Trophoblast cell (in vitro differentiated cells and primary cell): ENCODE measurements around the gene C11orf16. TPM values are rescaled to one million over a fixed set of nuclear protein-coding genes. Genes with fewer than 3 reads are reported as not detected.
A peak's percentile ranks its signal among the peaks of the same experiment; 100 is the strongest.
"Not testable (repeated sequence)": the region's sequence is repeated elsewhere in the genome, so short reads cannot be mapped to it uniquely, and the experiment has no call there.

Experiments used
- DNase-seq, 2 donors: peaks; one replicate each; pipeline ENCODE4 v3.0.0-alpha.2; 2016
- H2AFZ ChIP-seq: 2 replicates; pipeline ENCODE4 v1.6.1; 2013; ENCODE audit warnings: low read length, moderate library complexity, mild to moderate bottlenecking; ENCODE audit not compliant: insufficient read depth, poor library complexity
- H2AK5ac ChIP-seq: 2 replicates; pipeline ENCODE4 v1.6.1; 2013; ENCODE audit warnings: mild to moderate bottlenecking, low read length
- H2BK120ac ChIP-seq: 2 replicates; pipeline ENCODE4 v1.6.1; 2013; ENCODE audit warnings: low read length, mild to moderate bottlenecking, moderate library complexity; ENCODE audit not compliant: insufficient read depth, poor library complexity
- H2BK12ac ChIP-seq: 2 replicates; pipeline ENCODE4 v1.6.1; 2013; ENCODE audit warnings: mild to moderate bottlenecking, low read length, moderate library complexity
- H2BK5ac ChIP-seq: 2 replicates; pipeline ENCODE4 v1.6.1; 2013; ENCODE audit warnings: low read length, low read depth, moderate library complexity, mild to moderate bottlenecking; ENCODE audit not compliant: poor library complexity
- H3K14ac ChIP-seq: 2 replicates; pipeline ENCODE4 v1.6.1; 2013; ENCODE audit warnings: mild to moderate bottlenecking, low read length
- H3K18ac ChIP-seq: 2 replicates; pipeline ENCODE4 v1.6.1; 2013; ENCODE audit warnings: mild to moderate bottlenecking, low read length
- H3K23ac ChIP-seq: 2 replicates; pipeline ENCODE4 v1.6.1; 2013; ENCODE audit warnings: low read length
- H3K27ac ChIP-seq: 2 replicates; pipeline ENCODE4 v1.5.1; 2013; ENCODE audit warnings: low read depth, mild to moderate bottlenecking, inconsistent platforms, low read length, moderate library complexity
- H3K27me3 ChIP-seq: 2 replicates; pipeline ENCODE4 v1.6.1; 2013; ENCODE audit warnings: inconsistent platforms, mild to moderate bottlenecking, low read length, moderate library complexity; ENCODE audit not compliant: insufficient read depth
- H3K36me3 ChIP-seq, 2 experiments: 1 replicate in 1 of 2; 2 replicates in 1 of 2; pipeline ENCODE4 v1.6.1; 2013; ENCODE audit warnings: low read length in 2 of 2, mild to moderate bottlenecking in 2 of 2, moderate library complexity in 1 of 2; ENCODE audit not compliant: insufficient read depth in 2 of 2, control insufficient read depth in 1 of 2
- H3K4ac ChIP-seq: 2 replicates; pipeline ENCODE4 v1.6.1; 2013; ENCODE audit warnings: low read depth, mild to moderate bottlenecking, low read length, moderate library complexity
- H3K4me1 ChIP-seq, 2 experiments: 1 replicate in 1 of 2; 2 replicates in 1 of 2; pipeline ENCODE4 v1.6.1; 2013; ENCODE audit warnings: low read length in 2 of 2, mild to moderate bottlenecking in 2 of 2, moderate library complexity in 1 of 2; ENCODE audit not compliant: insufficient read depth in 2 of 2, control insufficient read depth in 1 of 2
- H3K4me2 ChIP-seq: 2 replicates; pipeline ENCODE4 v1.6.1; 2013; ENCODE audit warnings: inconsistent platforms, mild to moderate bottlenecking, low read length, moderate library complexity
- H3K4me3 ChIP-seq: 2 replicates; pipeline ENCODE4 v1.5.1; 2013; ENCODE audit warnings: mild to moderate bottlenecking, low read depth, low read length, inconsistent platforms
- H3K79me1 ChIP-seq: one replicate; pipeline ENCODE4 v1.6.1; 2013; ENCODE audit warnings: low read length
- H3K79me2 ChIP-seq: 2 replicates; pipeline ENCODE4 v1.6.1; 2013; ENCODE audit warnings: low read length, mild to moderate bottlenecking; ENCODE audit not compliant: control insufficient read depth, insufficient read depth, poor library complexity
- H3K9ac ChIP-seq: 2 replicates; pipeline ENCODE4 v1.6.1; 2013; ENCODE audit warnings: mild to moderate bottlenecking, low read length
- H3K9me3 ChIP-seq: 2 replicates; pipeline ENCODE4 v1.6.1; 2013; ENCODE audit warnings: low read depth, mild to moderate bottlenecking, control low read depth, inconsistent platforms, low read length; ENCODE audit not compliant: insufficient read depth
- H4K12ac ChIP-seq: 2 replicates; pipeline ENCODE4 v1.6.1; 2013; ENCODE audit warnings: low read depth, mild to moderate bottlenecking, low read length, moderate library complexity
- H4K8ac ChIP-seq: 2 replicates; pipeline ENCODE4 v1.6.1; 2013; ENCODE audit warnings: low read depth, mild to moderate bottlenecking, low read length, moderate library complexity
- H4K91ac ChIP-seq: one replicate; pipeline ENCODE4 v1.6.1; 2013; ENCODE audit warnings: low read depth, mild to moderate bottlenecking, low read length, moderate library complexity
- whole genome bisulfite sequencing: extraction: QIAGEN DNeasy Blood & Tissue Kit; methylation state at CpG from one replicate; pipeline ENCODE4 v1.1.7; 2013; ENCODE audit warnings: missing lambda C conversion rate; ENCODE audit not compliant: insufficient read length, insufficient coverage; ENCODE audit errors: extremely low coverage; 5-methylcytosine and 5-hydroxymethylcytosine counted together
- polyA plus RNA-seq: library from polyadenylated mRNA; stranded (reverse); fragments of 200-250 nt; gene quantifications from 2 replicates; pipeline ENCODE4 v1.2.3, GENCODE V29; 2013

C11orf16 gene
- polyA plus RNA-seq: not detected in 2 replicates

GRCh38 chr11:8932564-8933180, at the start of gene C11orf16:
Gene C11orf16, minus strand, starts transcription at chr11:8932947. Its CDS starts 639 bp downstream, at chr11:8932308.
- Histone ChIP-seq H3K4me1 (peaks cover 4 to 11% of the 10 kb centered on the region in 2 experiments), H3K79me1 (no peaks in the 10 kb centered on the region), H3K4me3 (no peak within 1 kb of the TSS), H4K12ac (no peak within 1 kb of the TSS), H3K23ac (no peak within 1 kb of the TSS), H4K8ac (no peak within 1 kb of the TSS), H2BK5ac (no peak within 1 kb of the TSS), H2AFZ (no peak within 1 kb of the TSS), H2AK5ac (peak within 1 kb of the TSS; percentile 40), H3K27me3 (no peaks in the 10 kb centered on the region), H3K9me3 (no peaks in the 10 kb centered on the region), H3K14ac (no peak within 1 kb of the TSS), H4K91ac (no peak within 1 kb of the TSS), H3K4me2 (no peak within 1 kb of the TSS), H3K9ac (no peak within 1 kb of the TSS), H3K4ac (no peak within 1 kb of the TSS), H3K18ac (no peak within 1 kb of the TSS), H3K79me2 (no peaks in the 10 kb centered on the region), H2BK120ac (no peak within 1 kb of the TSS), H3K27ac (no peak within 1 kb of the TSS), H3K36me3 (no peaks in the 10 kb centered on the region), H2BK12ac (no peak within 1 kb of the TSS)
- DNase-seq: no peak
- no CpG with 5 or more reads among the region's 12 CpGs for WGBS

- DNase-seq: no peak
- H2AK5ac ChIP-seq: no peak overlapping the region
- H3K79me1 ChIP-seq: no peaks in the 10 kb centered on the region
- WGBS: no CpG with 5 or more reads among the region's 3 CpGs
- no peak overlapping the region for H2BK120ac ChIP-seq
- no peaks in the 10 kb centered on the region for H3K79me2 ChIP-seq
- no peaks in the 10 kb centered on the region for H3K36me3 ChIP-seq
- H3K9me3 ChIP-seq: no peaks in the 10 kb centered on the region
- H3K4ac ChIP-seq: no peak overlapping the region
- no peak overlapping the region for H2AFZ ChIP-seq
- no peak overlapping the region for H3K27ac ChIP-seq
- no peak overlapping the region for H3K18ac ChIP-seq
- no peak overlapping the region for H3K9ac ChIP-seq
- H3K23ac ChIP-seq: no peak overlapping the region
- H3K4me2 ChIP-seq: no peak overlapping the region
- H3K4me1 ChIP-seq: no peaks in the 10 kb centered on the region
- no peaks in the 10 kb centered on the region for H3K27me3 ChIP-seq
- H4K8ac ChIP-seq: no peak overlapping the region
- no peak overlapping the region for H4K12ac ChIP-seq
- H4K91ac ChIP-seq: no peak overlapping the region
- no peak overlapping the region for H3K4me3 ChIP-seq
- H3K14ac ChIP-seq: no peak overlapping the region
- H2BK12ac ChIP-seq: no peak overlapping the region
- H2BK5ac ChIP-seq: no peak overlapping the region
Measured at GRCh38 chr11:8980485-8980884, 47.7 kb upstream of the C11orf16 start.

- H3K9me3 ChIP-seq, H3K27ac ChIP-seq, H3K4ac ChIP-seq, DNase-seq, H3K79me1 ChIP-seq, H3K23ac ChIP-seq, H2BK12ac ChIP-seq, H3K14ac ChIP-seq, H4K12ac ChIP-seq, H4K91ac ChIP-seq, H3K4me3 ChIP-seq, H3K4me2 ChIP-seq, H2BK120ac ChIP-seq, H2AFZ ChIP-seq, H3K18ac ChIP-seq, H3K27me3 ChIP-seq, H4K8ac ChIP-seq, H3K4me1 ChIP-seq, H3K9ac ChIP-seq, H3K79me2 ChIP-seq, H3K36me3 ChIP-seq, H2BK5ac ChIP-seq, H2AK5ac ChIP-seq: not testable (repeated sequence)
- WGBS: no CpG with 5 or more reads among the region's 7 CpGs
Measured at GRCh38 chr11:8979365-8979764, 46.6 kb upstream of the C11orf16 start.

GRCh38 chr11:8973121-8973520, 40.4 kb upstream of the C11orf16 start:
- Histone ChIP-seq H2BK12ac (no peak overlapping the region), H3K14ac (no peak overlapping the region), H3K36me3 (no peaks in the 10 kb centered on the region), H3K23ac (no peak overlapping the region), H3K27ac (no peak overlapping the region), H4K12ac (no peak overlapping the region), H3K4me2 (no peak overlapping the region), H3K9ac (no peak overlapping the region), H2BK120ac (no peak overlapping the region), H3K18ac (no peak overlapping the region), H4K91ac (no peak overlapping the region), H3K9me3 (no peaks in the 10 kb centered on the region), H3K79me1 (no peaks in the 10 kb centered on the region), H4K8ac (no peak overlapping the region), H3K4me3 (no peak overlapping the region), H3K4ac (no peak overlapping the region), H3K4me1 (no peaks in the 10 kb centered on the region), H2AFZ (no peak overlapping the region), H3K27me3 (no peaks in the 10 kb centered on the region), H2BK5ac (no peak overlapping the region), H3K79me2 (no peaks in the 10 kb centered on the region), H2AK5ac (no peak overlapping the region)
- WGBS: no CpG with 5 or more reads among the region's 3 CpGs
- no peak for DNase-seq
